ENCODE results near the gene HSPB2. TPM values are rescaled to one million over a fixed set of nuclear protein-coding genes. Genes with fewer than 3 reads are reported as not detected.

HSPB2 gene
- total RNA-seq, 1 donor: 0.43 TPM

GRCh38 chr11:111921541-111922230 is 9.2 kb downstream of the HSPB2 start:
- no peak for DNase-seq (ENCODE audit: low read depth)
- no peak overlapping the region for H3K4me3 ChIP-seq (ENCODE audit: low read depth, low read length)
- TF ChIP-seq, protein P1, sequence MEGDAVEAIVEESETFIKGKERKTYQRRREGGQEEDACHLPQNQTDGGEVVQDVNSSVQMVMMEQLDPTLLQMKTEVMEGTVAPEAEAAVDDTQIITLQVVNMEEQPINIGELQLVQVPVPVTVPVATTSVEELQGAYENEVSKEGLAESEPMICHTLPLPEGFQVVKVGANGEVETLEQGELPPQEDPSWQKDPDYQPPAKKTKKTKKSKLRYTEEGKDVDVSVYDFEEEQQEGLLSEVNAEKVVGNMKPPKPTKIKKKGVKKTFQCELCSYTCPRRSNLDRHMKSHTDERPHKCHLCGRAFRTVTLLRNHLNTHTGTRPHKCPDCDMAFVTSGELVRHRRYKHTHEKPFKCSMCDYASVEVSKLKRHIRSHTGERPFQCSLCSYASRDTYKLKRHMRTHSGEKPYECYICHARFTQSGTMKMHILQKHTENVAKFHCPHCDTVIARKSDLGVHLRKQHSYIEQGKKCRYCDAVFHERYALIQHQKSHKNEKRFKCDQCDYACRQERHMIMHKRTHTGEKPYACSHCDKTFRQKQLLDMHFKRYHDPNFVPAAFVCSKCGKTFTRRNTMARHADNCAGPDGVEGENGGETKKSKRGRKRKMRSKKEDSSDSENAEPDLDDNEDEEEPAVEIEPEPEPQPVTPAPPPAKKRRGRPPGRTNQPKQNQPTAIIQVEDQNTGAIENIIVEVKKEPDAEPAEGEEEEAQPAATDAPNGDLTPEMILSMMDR (IDR thresholded peaks at IDR 0.05; ENCODE audit: insufficient read depth, low read depth, low read length): no peak

DNA sequence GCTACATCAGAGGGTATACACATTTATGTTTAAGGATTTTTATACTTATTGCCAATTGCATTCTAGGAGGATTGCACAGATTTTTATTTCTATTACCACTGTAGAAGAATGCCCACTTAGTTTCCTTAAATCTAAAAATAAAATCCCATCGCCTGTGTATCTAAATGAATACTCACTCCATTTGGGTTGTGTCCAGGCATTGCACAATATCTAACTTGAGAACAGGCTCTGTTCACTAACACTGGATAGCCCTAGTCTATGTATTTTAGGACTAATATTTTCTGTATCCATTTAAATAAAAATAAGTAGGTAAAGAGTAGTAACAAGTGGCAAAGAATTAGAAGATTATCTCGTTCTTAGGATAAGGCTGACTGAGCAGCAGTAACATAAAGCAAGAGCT is 10.3 kb downstream of the HSPB2 start:
- DNase-seq (ENCODE audit: low read depth): peak; percentile 83
- no peak overlapping the region for H3K4me3 ChIP-seq (ENCODE audit: low read depth, low read length)
- TF ChIP-seq, protein P1 (IDR thresholded peaks at IDR 0.05; ENCODE audit: insufficient read depth, low read depth, low read length): no peak

- DNase-seq (ENCODE audit: low read depth): peak; percentile 19
- H3K4me3 ChIP-seq (ENCODE audit: low read depth, low read length): no peak overlapping the region
- TF ChIP-seq, protein P1 (IDR thresholded peaks at IDR 0.05; ENCODE audit: insufficient read depth, low read depth, low read length): no peak
Measured at GRCh38 chr11:111923351-111923788, 10.8 kb downstream of the HSPB2 start.

- TF ChIP-seq, protein P1 (IDR thresholded peaks at IDR 0.05; ENCODE audit: insufficient read depth, low read depth, low read length): no peak
- no peak overlapping the region for H3K4me3 ChIP-seq (ENCODE audit: low read depth, low read length)
- no peak for DNase-seq (ENCODE audit: low read depth)
Measured at GRCh38 chr11:111923951-111924350, 11.4 kb downstream of the HSPB2 start.

- TF ChIP-seq, protein P1 (IDR thresholded peaks at IDR 0.05; ENCODE audit: insufficient read depth, low read depth, low read length): no peak
- no peak overlapping the region for H3K4me3 ChIP-seq (ENCODE audit: low read depth, low read length)
- no peak for DNase-seq (ENCODE audit: low read depth)
Measured at GRCh38 chr11:111925953-111926352, 13.4 kb downstream of the HSPB2 start.

- TF ChIP-seq, protein P1 (IDR thresholded peaks at IDR 0.05; ENCODE audit: insufficient read depth, low read depth, low read length): peak; percentile 8
- H3K4me3 ChIP-seq (ENCODE audit: low read depth, low read length): peak overlapping the region; percentile 62
- peak; percentile 97 for DNase-seq (ENCODE audit: low read depth)
Measured at GRCh38 chr11:111926505-111927391, 14.2 kb downstream of the HSPB2 start.
